ENCODE data around the gene CEACAM20. TPM values are rescaled to one million over a fixed set of nuclear protein-coding genes. Genes with fewer than 3 reads are reported as not detected.
A peak's percentile ranks its signal among the peaks of the same experiment; 100 is the strongest.

The CEACAM20 gene
- total and polyA plus RNA-seq, 2 of the 13 experiments (the other 11 are each of a cell fraction or from before 2014, with no cell fraction given), result 0.04 TPM; not detected in 1

DNA sequence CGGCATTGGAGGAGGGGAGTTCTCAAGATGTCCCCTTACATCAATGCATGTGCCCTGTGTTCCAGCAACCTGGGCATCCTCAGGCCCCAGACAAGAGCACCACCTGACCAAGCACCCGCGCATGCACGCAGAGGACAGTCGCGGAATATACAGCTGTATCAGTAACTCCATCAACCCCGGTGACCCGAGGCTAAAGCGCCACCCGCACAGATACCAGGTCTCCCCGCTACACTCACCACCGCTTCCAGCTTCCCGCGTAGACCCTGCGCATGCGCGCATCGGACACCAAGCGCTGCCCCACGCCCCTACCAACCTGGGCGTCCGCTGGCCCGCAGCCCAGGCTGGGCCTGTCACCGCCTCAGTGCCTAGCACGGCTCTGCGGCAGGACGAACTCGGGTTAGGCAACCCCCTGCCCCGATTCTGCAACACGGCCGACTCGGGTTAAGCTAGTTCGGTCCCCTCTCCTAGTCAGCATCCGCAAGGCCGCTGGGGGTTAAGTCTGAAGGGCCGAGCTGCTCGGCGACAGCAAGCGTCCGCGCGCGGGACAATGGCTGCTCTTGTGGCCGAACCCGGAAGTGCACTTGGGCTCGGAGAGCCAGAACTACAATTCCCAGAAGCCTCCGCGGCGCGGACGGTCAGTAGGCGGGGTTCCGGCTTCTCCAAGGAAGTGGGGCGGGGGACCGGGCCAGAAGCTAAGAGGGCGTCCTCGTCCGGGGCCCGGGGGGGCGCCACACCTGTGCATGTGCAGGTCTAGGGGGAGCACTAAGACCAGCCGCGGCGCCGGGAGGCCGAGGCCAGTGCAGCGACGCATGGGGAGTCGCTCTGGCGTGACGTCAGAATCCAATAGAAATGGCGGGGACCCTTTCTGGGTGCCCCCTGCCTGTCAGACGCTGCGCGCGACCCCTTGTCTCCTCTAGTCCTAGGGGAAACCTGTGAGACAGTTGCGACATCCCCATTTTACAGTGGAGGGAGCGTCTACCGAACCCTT is 29.2 kb downstream of the CEACAM20 start, which contains the start of gene ZNF180 (continued):
- TF ChIP-seq, protein P1, sequence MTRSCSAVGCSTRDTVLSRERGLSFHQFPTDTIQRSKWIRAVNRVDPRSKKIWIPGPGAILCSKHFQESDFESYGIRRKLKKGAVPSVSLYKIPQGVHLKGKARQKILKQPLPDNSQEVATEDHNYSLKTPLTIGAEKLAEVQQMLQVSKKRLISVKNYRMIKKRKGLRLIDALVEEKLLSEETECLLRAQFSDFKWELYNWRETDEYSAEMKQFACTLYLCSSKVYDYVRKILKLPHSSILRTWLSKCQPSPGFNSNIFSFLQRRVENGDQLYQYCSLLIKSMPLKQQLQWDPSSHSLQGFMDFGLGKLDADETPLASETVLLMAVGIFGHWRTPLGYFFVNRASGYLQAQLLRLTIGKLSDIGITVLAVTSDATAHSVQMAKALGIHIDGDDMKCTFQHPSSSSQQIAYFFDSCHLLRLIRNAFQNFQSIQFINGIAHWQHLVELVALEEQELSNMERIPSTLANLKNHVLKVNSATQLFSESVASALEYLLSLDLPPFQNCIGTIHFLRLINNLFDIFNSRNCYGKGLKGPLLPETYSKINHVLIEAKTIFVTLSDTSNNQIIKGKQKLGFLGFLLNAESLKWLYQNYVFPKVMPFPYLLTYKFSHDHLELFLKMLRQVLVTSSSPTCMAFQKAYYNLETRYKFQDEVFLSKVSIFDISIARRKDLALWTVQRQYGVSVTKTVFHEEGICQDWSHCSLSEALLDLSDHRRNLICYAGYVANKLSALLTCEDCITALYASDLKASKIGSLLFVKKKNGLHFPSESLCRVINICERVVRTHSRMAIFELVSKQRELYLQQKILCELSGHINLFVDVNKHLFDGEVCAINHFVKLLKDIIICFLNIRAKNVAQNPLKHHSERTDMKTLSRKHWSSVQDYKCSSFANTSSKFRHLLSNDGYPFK (CRISPR knock-in tag; IDR thresholded peaks at IDR 0.05; ENCODE audit: borderline replicate concordance), result peak; percentile 94
- TF ChIP-seq ZFYVE20 (CRISPR knock-in tag; IDR thresholded peaks at IDR 0.05; ENCODE audit: borderline replicate concordance, low read depth) (no peak), TEAD3 (CRISPR knock-in tag; optimal IDR thresholded peaks at IDR 0.05; ENCODE audit: borderline replicate concordance) (no peak), POLR2G (IDR thresholded peaks at IDR 0.05; ENCODE audit: low read depth, low read length) (peak; percentile 90), SUZ12 (IDR thresholded peaks at IDR 0.05; ENCODE audit: low read depth, low read length) (peak; percentile 73), ZNF678 (CRISPR knock-in tag; IDR thresholded peaks at IDR 0.05) (no peak), ZNF644 (CRISPR knock-in tag; IDR thresholded peaks at IDR 0.05; ENCODE audit: low read depth) (no peak; the same call in 1 of the 2 replicates), HNRNPUL1 (IDR thresholded peaks at IDR 0.05; ENCODE audit: low read depth, low read length) (no peak), ZNF180 (CRISPR knock-in tag; IDR thresholded peaks at IDR 0.05; ENCODE audit: borderline replicate concordance, low read depth) (peak; percentile 80; the same call in 1 of the 2 replicates), ZNF768 (CRISPR knock-in tag; IDR thresholded peaks at IDR 0.05) (peak; percentile 80; the same call in 1 of the 2 replicates), DR1 (CRISPR knock-in tag; IDR thresholded peaks at IDR 0.05) (peak; percentile 82), NONO (IDR thresholded peaks at IDR 0.05) (no peak), NONO (CRISPR knock-in tag; conservative IDR thresholded peaks at IDR 0.05) (peak; percentile 96), ZNF749 (CRISPR knock-in tag; IDR thresholded peaks at IDR 0.05; ENCODE audit: borderline replicate concordance) (peak; percentile 72; the same call in 1 of the 2 replicates), PTBP1 (IDR thresholded peaks at IDR 0.05; ENCODE audit: low read depth, low read length, poor library complexity, severe bottlenecking) (no peak), TBP (CRISPR knock-in tag; IDR thresholded peaks at IDR 0.05) (no peak), PAX8 (CRISPR knock-in tag; IDR thresholded peaks at IDR 0.05; ENCODE audit: borderline replicate concordance) (no peak)
- TF ChIP-seq, protein P2, sequence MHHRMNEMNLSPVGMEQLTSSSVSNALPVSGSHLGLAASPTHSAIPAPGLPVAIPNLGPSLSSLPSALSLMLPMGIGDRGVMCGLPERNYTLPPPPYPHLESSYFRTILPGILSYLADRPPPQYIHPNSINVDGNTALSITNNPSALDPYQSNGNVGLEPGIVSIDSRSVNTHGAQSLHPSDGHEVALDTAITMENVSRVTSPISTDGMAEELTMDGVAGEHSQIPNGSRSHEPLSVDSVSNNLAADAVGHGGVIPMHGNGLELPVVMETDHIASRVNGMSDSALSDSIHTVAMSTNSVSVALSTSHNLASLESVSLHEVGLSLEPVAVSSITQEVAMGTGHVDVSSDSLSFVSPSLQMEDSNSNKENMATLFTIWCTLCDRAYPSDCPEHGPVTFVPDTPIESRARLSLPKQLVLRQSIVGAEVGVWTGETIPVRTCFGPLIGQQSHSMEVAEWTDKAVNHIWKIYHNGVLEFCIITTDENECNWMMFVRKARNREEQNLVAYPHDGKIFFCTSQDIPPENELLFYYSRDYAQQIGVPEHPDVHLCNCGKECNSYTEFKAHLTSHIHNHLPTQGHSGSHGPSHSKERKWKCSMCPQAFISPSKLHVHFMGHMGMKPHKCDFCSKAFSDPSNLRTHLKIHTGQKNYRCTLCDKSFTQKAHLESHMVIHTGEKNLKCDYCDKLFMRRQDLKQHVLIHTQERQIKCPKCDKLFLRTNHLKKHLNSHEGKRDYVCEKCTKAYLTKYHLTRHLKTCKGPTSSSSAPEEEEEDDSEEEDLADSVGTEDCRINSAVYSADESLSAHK (CRISPR knock-in tag; IDR thresholded peaks at IDR 0.05; ENCODE audit: borderline replicate concordance), result no peak
- TF ChIP-seq, protein P3, sequence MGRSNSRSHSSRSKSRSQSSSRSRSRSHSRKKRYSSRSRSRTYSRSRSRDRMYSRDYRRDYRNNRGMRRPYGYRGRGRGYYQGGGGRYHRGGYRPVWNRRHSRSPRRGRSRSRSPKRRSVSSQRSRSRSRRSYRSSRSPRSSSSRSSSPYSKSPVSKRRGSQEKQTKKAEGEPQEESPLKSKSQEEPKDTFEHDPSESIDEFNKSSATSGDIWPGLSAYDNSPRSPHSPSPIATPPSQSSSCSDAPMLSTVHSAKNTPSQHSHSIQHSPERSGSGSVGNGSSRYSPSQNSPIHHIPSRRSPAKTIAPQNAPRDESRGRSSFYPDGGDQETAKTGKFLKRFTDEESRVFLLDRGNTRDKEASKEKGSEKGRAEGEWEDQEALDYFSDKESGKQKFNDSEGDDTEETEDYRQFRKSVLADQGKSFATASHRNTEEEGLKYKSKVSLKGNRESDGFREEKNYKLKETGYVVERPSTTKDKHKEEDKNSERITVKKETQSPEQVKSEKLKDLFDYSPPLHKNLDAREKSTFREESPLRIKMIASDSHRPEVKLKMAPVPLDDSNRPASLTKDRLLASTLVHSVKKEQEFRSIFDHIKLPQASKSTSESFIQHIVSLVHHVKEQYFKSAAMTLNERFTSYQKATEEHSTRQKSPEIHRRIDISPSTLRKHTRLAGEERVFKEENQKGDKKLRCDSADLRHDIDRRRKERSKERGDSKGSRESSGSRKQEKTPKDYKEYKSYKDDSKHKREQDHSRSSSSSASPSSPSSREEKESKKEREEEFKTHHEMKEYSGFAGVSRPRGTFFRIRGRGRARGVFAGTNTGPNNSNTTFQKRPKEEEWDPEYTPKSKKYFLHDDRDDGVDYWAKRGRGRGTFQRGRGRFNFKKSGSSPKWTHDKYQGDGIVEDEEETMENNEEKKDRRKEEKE (IDR thresholded peaks at IDR 0.05), result no peak

Data from HepG2 (cell line).